GM19023 (cell line): ENCODE measurements around the gene FNIP2.
"Not testable (repeated sequence)": the region's sequence is repeated elsewhere in the genome, so short reads cannot be mapped to it uniquely, and the experiment has no call there.

Source experiments
- ATAC-seq: cut with Tn5 transposase; IDR thresholded peaks from one replicate; pipeline ENCODE4 v1.9.1; 2021; ENCODE audit warnings: mild to moderate bottlenecking, moderate library complexity; ENCODE audit not compliant: unreplicated experiment

Gene FNIP2

GRCh38 chr4:158903472-158904043 lies 134.7 kb downstream of the FNIP2 start:
- no peak for ATAC-seq

- no peak for ATAC-seq
Observed at GRCh38 chr4:158904815-158905214, 136.0 kb downstream of the FNIP2 start.

- peak; percentile 67 for ATAC-seq
Observed at GRCh38 chr4:158906073-158906472, 137.2 kb downstream of the FNIP2 start.

- no peak for ATAC-seq
Observed at GRCh38 chr4:158912390-158912789, 143.6 kb downstream of the FNIP2 start.

- ATAC-seq: no peak
Observed at GRCh38 chr4:158912806-158913205, 144.0 kb downstream of the FNIP2 start.

- no peak for ATAC-seq
Observed at GRCh38 chr4:158913766-158914165, 144.9 kb downstream of the FNIP2 start.

GRCh38 chr4:158914218-158914617 lies 145.4 kb downstream of the FNIP2 start:
- no peak for ATAC-seq

GRCh38 chr4:158915683-158916241 lies 146.9 kb downstream of the FNIP2 start:
- ATAC-seq: no peak

GRCh38 chr4:158920452-158920996 lies 151.7 kb downstream of the FNIP2 start:
- not testable (repeated sequence) for ATAC-seq

GRCh38 chr4:158927774-158928173 lies 158.9 kb downstream of the FNIP2 start:
- ATAC-seq: not testable (repeated sequence)

GRCh38 chr4:158929939-158930638 lies 161.3 kb downstream of the FNIP2 start:
- no peak for ATAC-seq

GRCh38 chr4:158930639-158930972 lies 161.8 kb downstream of the FNIP2 start:
- no peak for ATAC-seq

GRCh38 chr4:158933236-158933635 lies 164.4 kb downstream of the FNIP2 start:
- ATAC-seq: no peak

GRCh38 chr4:158934996-158935669 lies 166.3 kb downstream of the FNIP2 start:
- no peak for ATAC-seq

- no peak for ATAC-seq
Observed at GRCh38 chr4:158936238-158936637, 167.4 kb downstream of the FNIP2 start.

- ATAC-seq: no peak
Observed at GRCh38 chr4:158938220-158939044, 169.6 kb downstream of the FNIP2 start.

GRCh38 chr4:158940271-158940670 lies 171.4 kb downstream of the FNIP2 start:
- no peak for ATAC-seq

GRCh38 chr4:158941321-158941720 lies 172.5 kb downstream of the FNIP2 start:
- no peak for ATAC-seq

- ATAC-seq: no peak
Observed at GRCh38 chr4:158941895-158942294, 173.1 kb downstream of the FNIP2 start.

- ATAC-seq: no peak
Observed at GRCh38 chr4:158945529-158946108, 176.8 kb downstream of the FNIP2 start.
